ENCODE measurements around the gene NHP2. TPM values are rescaled to one million over a fixed set of nuclear protein-coding genes. Genes with fewer than 3 reads are reported as not detected.

Gene NHP2
- total RNA-seq, 1 donor from 2014 or later: 273 TPM

DNA sequence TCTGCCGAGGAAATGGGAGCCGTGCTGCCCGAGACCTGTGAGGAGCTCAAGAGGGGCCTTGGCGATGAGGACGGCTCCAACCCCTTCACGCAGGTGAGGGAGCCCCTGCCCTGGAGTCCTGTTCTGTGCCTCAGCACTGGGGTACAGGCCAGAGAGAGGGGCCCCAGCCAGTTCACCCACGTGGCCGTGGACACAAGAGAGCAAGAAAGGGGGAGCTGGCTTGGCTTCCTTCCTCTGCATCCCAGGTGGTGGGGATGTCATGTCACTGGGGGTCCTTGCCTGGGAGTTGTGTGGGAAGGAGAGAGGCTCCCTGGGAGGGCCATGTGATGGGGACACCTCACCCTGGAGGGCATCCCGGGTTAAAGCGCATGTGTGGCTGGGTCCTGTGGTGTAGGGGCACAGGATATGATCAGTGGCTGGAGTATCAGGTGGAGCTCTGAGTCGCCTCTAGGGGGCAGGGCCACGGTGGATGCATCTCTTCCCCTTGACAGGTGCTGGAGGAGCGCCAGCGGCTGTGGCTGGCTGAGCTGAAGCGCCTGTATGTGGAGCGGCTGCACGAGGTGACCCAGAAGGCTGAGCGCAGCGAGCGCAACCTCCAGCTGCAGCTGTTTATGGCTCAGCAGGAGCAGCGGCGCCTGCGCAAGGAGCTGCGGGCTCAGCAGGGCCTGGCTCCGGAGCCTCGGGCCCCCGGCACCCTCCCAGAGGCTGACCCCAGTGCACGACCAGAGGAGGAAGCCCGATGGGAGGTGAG is 32.9 kb downstream of the NHP2 start:
- intact Hi-C loops (cut with micrococcal nuclease): loop anchor here (1.0 kb wide), 1 partner anchor 11 kb away; the partner anchor contains the start of gene RMND5B
- Mint-ChIP-seq H3K4me1 (peaks cover 21% of the 10 kb centered on the region), H3K9me3 (no peaks in the 10 kb centered on the region), H3K27me3 (peaks cover 6% of the 10 kb centered on the region), H3K36me3 (ENCODE audit: low read depth) (no peaks in the 10 kb centered on the region), H3K4me3 (peak overlapping the region; percentile 45), H3K27ac (no peak overlapping the region)
- DNase-seq: peak; percentile 94

DNA sequence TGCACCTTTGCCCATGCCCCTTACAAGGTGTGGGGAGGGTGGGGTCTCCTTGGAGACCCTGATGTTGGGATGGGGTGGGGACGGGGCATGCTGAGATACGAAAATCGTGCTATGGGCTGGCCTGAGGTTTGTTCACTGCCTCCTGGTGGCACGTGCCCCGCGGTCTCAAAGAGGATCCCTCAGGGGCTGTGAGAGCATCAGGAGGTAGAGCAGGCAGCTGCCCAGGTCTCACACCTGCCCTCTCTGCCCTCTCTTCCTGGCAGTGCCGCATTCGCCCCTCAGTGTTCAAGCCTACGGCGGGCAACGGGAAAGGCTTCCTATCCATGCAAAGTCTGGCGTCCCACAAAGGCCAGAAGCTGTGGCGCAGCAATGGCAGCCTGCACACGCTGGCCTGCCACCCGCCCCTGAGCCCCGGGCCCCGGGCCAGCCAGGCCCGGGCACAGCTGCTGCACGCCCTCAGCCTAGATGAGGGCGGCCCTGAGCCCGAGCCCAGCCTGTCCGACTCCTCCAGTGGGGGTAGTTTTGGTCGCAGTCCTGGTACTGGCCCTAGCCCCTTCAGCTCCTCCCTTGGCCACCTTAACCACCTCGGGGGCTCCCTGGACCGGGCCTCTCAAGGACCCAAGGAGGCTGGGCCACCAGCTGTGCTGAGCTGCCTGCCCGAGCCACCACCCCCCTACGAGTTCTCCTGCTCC is 33.6 kb downstream of the NHP2 start:
- no peak overlapping the region for H3K27ac Mint-ChIP-seq
- H3K27me3 Mint-ChIP-seq: peaks cover 10% of the 10 kb centered on the region
- intact Hi-C loops (cut with micrococcal nuclease): no loop called here
- peaks cover 27% of the 10 kb centered on the region for H3K4me1 Mint-ChIP-seq
- no peak overlapping the region for H3K4me3 Mint-ChIP-seq
- no peaks in the 10 kb centered on the region for H3K36me3 Mint-ChIP-seq (ENCODE audit: low read depth)
- no peak for DNase-seq
- H3K9me3 Mint-ChIP-seq: no peaks in the 10 kb centered on the region

DNA sequence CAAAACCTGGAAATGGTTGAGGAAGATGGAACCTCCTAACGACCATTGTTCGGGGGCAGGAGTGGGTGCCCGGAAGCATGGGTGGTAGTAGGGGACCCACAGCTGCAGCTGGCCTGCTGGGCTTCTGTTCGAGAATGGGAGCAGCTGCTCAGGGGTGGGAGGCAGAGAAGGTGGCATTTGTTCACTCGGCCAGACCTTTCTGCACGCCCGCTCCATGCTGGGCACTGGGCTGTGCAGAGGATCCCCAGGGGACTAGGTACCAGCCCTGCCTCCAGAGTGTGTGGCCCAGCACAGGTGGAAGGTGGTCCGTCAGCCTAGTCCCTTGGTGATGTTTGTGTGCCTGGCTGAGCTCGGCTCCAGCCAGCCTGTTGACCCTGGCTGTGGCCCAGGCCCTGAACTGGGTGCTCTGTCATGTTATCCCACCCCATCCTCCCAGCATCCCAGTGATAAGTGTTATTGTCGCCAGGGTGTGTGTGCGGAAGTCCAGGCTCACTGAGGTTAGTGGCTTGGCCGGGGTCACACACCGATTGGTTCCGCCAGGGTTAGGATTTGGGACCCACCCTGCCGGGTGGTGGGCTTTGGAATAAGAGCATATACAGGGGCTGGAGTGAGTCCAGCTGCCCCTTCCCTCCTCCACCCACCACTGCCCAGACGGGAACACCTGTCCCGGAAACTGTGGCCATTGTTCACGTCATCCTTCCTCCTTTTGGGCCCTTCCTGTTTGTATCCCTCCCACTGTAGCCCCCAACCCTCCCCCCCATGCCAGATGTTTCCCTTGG is 35.6 kb downstream of the NHP2 start:
- intact Hi-C loops (cut with micrococcal nuclease): no loop called here
- no peak overlapping the region for H3K4me3 Mint-ChIP-seq
- no peak overlapping the region for H3K27ac Mint-ChIP-seq
- peaks cover 2% of the 10 kb centered on the region for H3K36me3 Mint-ChIP-seq (ENCODE audit: low read depth)
- H3K9me3 Mint-ChIP-seq: no peaks in the 10 kb centered on the region
- peaks cover 33% of the 10 kb centered on the region for H3K4me1 Mint-ChIP-seq
- peaks cover 19% of the 10 kb centered on the region for H3K27me3 Mint-ChIP-seq
- DNase-seq: no peak

DNA sequence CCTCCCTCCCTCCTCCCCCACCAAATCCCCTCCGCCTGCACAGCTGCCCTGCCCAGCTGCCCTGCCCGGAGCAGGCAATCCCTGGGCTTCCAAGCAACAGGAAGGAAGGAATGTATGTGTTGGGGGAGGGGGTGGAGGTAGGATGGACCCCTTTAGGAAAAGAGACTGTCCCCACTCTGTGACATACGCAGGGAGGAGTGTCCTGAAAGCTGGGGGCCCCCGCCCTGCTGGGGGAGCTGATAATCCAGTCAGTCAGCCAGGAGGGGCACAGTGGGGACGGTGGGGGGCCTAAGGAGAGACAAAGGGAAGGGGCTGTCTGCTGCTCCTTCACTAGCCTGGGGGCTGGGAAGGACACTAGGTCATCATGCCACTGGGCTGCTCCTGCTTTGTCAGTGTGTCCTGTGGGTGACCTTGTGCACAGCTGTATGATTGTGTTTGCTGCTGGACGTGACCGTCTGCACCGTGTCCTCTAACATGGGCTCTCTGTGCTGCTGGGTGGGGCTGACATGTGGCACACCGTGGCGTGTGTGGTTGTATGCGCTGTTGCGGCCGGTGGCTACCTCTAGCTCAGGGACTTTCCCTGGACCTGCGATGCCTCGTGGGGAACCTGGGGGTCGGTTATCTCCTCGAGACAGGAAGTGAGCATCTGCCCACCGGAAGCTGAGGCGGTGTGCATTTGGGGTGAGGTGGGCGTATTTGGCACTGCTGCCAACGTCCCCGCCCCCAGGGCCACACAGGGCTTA is 37.4 kb downstream of the NHP2 start:
- Mint-ChIP-seq H3K27me3 (peaks cover 30% of the 10 kb centered on the region), H3K9me3 (peaks cover 3% of the 10 kb centered on the region), H3K36me3 (ENCODE audit: low read depth) (peaks cover 2% of the 10 kb centered on the region), H3K4me1 (peaks cover 36% of the 10 kb centered on the region), H3K4me3 (peak overlapping the region; percentile 93), H3K27ac (peak overlapping the region; percentile 56)
- DNase-seq: peak; percentile 86
- intact Hi-C loops (cut with micrococcal nuclease): loop anchor here (1.0 kb wide), 1 partner anchor 14 kb away; no protein-coding TSS in a partner anchor

DNA sequence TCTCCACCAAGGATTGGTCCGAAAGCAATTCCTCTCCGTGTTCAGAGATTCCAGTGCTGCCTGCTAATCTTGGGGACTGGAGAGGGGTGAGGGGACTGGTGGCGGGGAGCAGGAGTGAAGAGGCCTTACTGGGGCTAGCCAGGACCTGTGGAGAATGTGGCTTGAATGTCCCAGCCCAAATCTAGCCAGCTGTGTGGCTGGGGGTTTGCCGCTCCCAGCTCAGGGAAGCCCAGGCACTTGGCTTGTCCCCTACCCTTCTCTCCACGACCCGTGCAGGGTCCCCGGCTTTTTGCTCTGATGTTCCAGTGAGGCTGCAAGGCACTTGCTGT is 37.9 kb downstream of the NHP2 start:
- peaks cover 30% of the 10 kb centered on the region for H3K27me3 Mint-ChIP-seq
- peak overlapping the region; percentile 93 for H3K4me3 Mint-ChIP-seq
- peaks cover 33% of the 10 kb centered on the region for H3K4me1 Mint-ChIP-seq
- peaks cover 3% of the 10 kb centered on the region for H3K9me3 Mint-ChIP-seq
- H3K27ac Mint-ChIP-seq: no peak overlapping the region
- peaks cover 2% of the 10 kb centered on the region for H3K36me3 Mint-ChIP-seq (ENCODE audit: low read depth)
- intact Hi-C loops (cut with micrococcal nuclease): loop anchor here (1.0 kb wide), 1 partner anchor 15 kb away; no protein-coding TSS in a partner anchor
- DNase-seq: no peak

DNA sequence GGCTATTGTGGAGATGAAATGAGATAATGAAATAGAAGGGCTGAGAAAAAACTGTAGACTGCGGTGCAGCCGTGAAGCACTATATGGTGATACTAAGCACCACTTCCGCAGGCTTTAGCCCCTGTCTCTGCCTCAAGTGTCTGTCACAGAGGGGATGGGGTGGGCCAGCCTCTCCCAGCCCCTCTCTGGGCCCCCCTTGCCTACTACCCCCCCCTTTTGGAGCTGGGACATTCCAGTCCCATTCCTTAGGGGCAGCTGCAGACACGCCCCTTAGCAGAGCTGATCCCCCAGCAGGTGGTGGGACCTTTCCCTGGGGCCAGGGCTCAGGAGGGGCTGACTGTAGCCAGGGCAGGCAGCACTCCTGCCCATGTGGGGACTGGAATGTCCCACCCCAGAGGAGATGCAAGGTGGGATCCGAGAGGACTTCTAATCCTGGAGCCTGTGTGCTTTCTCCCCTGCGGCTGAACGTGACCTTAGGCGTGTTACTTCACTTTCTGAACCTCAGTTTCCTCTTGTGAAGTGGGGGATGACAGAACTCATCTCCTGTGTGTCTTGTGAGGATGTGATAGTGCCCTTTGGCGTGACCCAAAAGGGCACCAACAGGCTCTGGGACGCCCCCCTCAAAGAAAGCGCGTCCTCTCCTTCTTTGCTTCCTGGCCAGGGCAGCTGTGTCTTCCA is 38.4 kb downstream of the NHP2 start:
- Mint-ChIP-seq H3K27me3 (peaks cover 32% of the 10 kb centered on the region), H3K4me3 (peak overlapping the region; percentile 93), H3K27ac (peak overlapping the region; percentile 34), H3K4me1 (peaks cover 30% of the 10 kb centered on the region), H3K36me3 (ENCODE audit: low read depth) (peaks cover 2% of the 10 kb centered on the region), H3K9me3 (peaks cover 3% of the 10 kb centered on the region)
- intact Hi-C loops (cut with micrococcal nuclease): no loop called here
- peak; percentile 63 for DNase-seq

DNA sequence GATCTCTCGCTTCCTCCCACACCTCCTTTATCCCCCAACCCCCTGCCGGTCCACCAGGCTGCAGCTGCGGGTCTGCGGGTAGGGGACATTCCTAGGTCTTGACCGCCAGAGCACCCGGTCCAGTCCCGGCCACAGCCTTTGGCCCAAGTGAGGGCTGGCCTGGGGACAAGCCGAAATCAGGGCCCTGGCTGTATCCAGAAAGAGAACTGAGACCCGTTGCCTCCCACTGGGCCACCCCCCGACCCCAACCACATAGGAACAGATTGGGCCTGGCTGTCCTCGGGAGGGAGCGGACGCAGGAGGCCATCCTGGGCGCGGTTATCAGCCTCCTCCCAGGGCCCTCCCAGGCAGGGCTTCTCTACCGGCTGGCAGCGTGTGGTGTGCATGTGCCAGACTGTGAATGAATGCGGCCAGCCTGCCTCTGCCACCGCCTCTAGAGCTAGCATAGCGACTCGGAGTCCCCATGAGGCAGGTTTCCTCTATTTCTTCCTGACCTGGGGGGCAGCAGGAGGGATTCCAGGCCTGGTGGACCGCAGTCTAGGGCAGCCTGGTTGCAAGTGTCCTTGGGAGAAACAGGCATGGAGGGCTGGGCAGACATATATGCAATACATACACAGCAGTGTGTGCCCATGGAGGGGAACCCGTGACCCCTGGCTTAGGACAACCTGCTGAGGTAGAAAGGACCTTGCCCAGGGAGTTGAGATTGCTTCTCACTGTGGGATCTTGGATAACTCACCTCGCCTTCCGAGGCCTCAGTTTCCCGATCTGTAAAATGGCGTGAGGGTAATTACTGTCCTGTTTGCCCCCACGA is 39.2 kb downstream of the NHP2 start:
- intact Hi-C loops (cut with micrococcal nuclease): loop anchor here (5.0 kb wide), 1 partner anchor 37 kb away; no protein-coding TSS in a partner anchor
- Mint-ChIP-seq H3K9me3 (peaks cover 3% of the 10 kb centered on the region), H3K27me3 (peaks cover 33% of the 10 kb centered on the region), H3K4me1 (peaks cover 30% of the 10 kb centered on the region), H3K4me3 (peak overlapping the region; percentile 93), H3K36me3 (ENCODE audit: low read depth) (peaks cover 2% of the 10 kb centered on the region), H3K27ac (peak overlapping the region; percentile 68)
- DNase-seq: peak; percentile 73

DNA sequence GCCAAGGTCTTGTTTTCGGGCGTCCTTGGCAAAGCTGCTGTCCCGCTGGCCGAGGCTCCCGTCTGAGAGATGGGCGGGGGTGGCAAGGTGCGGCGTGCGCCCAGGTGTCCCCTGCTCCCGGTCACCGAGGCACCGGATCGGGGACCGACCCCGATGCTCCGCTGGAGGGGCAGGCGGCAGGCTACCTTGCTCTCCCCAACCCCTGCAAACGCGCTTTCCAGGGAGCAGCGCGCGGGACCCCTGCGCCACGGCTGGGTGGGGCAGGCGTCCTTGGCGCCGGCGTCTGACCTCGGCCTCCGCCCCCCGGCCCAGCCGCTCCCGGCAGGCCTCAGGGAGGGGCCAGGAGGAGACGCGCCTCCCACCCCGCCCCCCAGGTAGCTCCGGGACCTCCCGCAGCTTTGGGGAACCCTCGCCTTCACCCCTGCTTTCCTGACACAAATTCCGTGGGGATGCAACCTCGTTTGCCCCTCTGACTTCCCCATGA is 39.8 kb downstream of the NHP2 start:
- peak overlapping the region; percentile 68 for H3K27ac Mint-ChIP-seq
- peaks cover 2% of the 10 kb centered on the region for H3K36me3 Mint-ChIP-seq (ENCODE audit: low read depth)
- intact Hi-C loops (cut with micrococcal nuclease): loop anchor here (1.0 to 5.0 kb wide), 2 partner anchors 37 to 39 kb away; partner anchors contain the start of gene NHP2
- peaks cover 34% of the 10 kb centered on the region for H3K27me3 Mint-ChIP-seq
- peak overlapping the region; percentile 93 for H3K4me3 Mint-ChIP-seq
- DNase-seq: peak; percentile 71
- peaks cover 3% of the 10 kb centered on the region for H3K9me3 Mint-ChIP-seq
- peaks cover 33% of the 10 kb centered on the region for H3K4me1 Mint-ChIP-seq

DNA sequence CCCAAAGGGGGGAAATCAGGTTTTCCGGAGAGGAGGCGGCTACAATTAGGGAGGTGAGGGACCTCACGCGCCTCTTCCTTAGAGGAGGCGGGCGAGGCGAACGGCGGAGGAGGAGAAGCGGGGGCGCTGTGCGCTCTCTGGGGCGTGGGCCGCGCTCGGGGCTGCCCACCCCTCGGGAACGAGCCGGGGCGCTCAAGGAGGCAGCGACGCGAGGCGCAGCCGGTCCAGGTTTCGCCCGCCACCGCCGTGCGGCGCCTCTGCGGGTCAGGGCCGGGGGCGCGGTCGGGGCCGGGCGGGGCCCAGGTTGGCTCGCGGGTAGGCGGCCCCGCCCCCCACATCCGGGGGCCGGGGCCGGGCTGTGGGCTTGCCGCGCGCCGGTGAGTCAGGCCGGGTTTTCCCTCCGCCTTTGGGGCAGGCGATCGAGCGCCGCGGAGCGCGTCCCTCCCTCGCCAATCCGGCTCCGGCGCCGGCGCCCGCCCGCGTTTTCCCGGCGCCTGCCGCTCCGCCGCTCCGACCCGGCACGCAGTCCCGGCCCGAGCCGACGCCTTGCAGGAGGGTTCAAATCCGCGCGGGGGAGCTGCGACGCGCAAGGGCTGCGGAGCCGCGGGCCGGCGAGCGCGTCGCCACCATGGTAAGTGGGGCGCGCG is 40.4 kb downstream of the NHP2 start, which contains the start of gene N4BP3:
Gene N4BP3 (plus strand): TSS at position 392 of the 647 bp plus-strand sequence. CDS start 6,052 bp downstream, outside the sequence.
- peaks cover 34% of the 10 kb centered on the region for H3K27me3 Mint-ChIP-seq
- DNase-seq: peak; percentile 95
- H3K36me3 Mint-ChIP-seq (ENCODE audit: low read depth): peaks cover 2% of the 10 kb centered on the region
- peaks cover 3% of the 10 kb centered on the region for H3K9me3 Mint-ChIP-seq
- peak within 1 kb of the TSS; percentile 93 for H3K4me3 Mint-ChIP-seq
- H3K27ac Mint-ChIP-seq: peak within 1 kb of the TSS; percentile 89
- intact Hi-C loops (cut with micrococcal nuclease): loop anchor here (1.0 to 5.0 kb wide), 2 partner anchors 36 to 40 kb away; partner anchors contain the start of gene NHP2
- H3K4me1 Mint-ChIP-seq: peaks cover 33% of the 10 kb centered on the region

DNA sequence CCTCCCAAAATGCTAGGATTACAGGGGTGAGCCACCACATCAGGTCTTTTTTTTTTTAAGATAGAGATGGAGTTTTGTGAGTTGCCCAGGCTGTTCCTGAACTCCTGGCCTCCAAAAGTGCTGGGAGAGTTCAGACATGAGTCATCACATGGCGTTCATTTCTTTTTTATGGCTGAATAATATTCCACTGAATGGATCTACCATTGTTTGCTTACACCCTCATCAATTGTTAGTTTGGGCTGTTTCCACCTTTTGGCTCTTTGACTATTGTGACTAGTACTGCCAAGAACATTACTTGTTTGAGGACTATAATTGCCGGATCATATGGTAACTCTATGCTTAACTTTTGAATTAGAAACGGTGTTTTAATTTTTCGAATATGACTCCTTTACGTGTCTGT is 41.1 kb downstream of the NHP2 start:
- intact Hi-C loops (cut with micrococcal nuclease): loop anchor here (5.0 kb wide), 1 partner anchor 35 kb away; no protein-coding TSS in a partner anchor
- DNase-seq: no peak
- H3K36me3 Mint-ChIP-seq (ENCODE audit: low read depth): peaks cover 2% of the 10 kb centered on the region
- peak overlapping the region; percentile 89 for H3K27ac Mint-ChIP-seq
- peaks cover 34% of the 10 kb centered on the region for H3K27me3 Mint-ChIP-seq
- H3K4me3 Mint-ChIP-seq: peak overlapping the region; percentile 84
- H3K4me1 Mint-ChIP-seq: peaks cover 33% of the 10 kb centered on the region
- H3K9me3 Mint-ChIP-seq: peaks cover 3% of the 10 kb centered on the region

DNA sequence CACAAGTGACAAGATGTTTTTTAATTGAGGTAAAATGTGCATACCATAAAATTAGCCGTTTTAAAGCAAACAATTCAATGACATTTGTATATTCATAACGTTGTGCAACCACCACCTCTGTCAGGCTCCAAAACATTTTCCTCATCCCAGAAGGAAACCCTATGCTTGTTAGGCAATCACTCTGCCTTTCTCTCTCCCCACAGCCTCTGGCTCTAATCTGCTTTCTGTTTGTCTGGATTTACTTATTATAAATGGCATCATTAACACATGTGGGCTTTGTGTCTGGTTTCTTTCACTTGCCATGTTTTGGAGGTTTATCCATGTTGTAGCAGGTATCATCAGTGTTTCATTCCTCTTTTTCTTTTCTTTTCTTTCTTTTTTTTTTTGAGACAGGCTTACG is 41.8 kb downstream of the NHP2 start:
- Mint-ChIP-seq H3K9me3 (peaks cover 3% of the 10 kb centered on the region), H3K4me1 (peaks cover 31% of the 10 kb centered on the region), H3K27ac (no peak overlapping the region), H3K4me3 (no peak overlapping the region), H3K27me3 (peaks cover 32% of the 10 kb centered on the region), H3K36me3 (ENCODE audit: low read depth) (peaks cover 2% of the 10 kb centered on the region)
- intact Hi-C loops (cut with micrococcal nuclease): loop anchor here (5.0 kb wide), 1 partner anchor 35 kb away; no protein-coding TSS in a partner anchor
- DNase-seq: no peak
